GM19240 (cell line): ENCODE data around the gene TINAGL1.

Source experiments
- DNase-seq: peaks from one replicate; pipeline ENCODE4 v3.0.0; 2011; ENCODE audit warnings: low spot score; ENCODE audit not compliant: insufficient read length

TINAGL1 gene

DNA sequence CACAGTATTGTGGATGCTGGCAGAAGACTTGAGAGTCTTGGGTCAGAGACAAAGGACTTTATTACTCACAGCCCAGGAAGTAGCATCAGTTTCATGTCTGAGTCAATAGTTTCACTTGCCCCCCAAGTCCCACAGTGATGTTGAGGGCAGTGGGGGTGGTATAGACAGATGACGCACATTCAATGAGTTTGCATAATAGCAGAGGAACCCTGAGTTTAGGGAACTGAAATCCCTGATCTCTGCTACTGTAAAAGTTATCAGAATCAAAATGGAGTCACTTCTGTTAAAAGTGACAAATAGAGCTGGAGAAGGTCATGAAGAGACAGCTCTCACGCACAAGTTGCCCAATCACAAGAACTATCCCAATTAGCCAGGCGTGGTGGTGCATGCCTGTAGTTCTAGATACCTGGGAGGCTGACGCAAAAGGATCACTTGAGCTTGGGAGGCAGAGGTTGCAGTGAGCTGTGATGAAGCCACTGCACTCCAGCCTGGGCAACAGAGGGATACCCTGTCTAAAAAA lies 29.7 kb downstream of the TINAGL1 start:
- DNase-seq = peak; percentile 77

- DNase-seq = no peak
Measured at GRCh38 chr1:31607360-31607759, 31.0 kb downstream of the TINAGL1 start.

- no peak for DNase-seq
Measured at GRCh38 chr1:31609514-31610118, 33.3 kb downstream of the TINAGL1 start.

GRCh38 chr1:31614414-31615005 lies 38.2 kb downstream of the TINAGL1 start:
- no peak for DNase-seq

DNA sequence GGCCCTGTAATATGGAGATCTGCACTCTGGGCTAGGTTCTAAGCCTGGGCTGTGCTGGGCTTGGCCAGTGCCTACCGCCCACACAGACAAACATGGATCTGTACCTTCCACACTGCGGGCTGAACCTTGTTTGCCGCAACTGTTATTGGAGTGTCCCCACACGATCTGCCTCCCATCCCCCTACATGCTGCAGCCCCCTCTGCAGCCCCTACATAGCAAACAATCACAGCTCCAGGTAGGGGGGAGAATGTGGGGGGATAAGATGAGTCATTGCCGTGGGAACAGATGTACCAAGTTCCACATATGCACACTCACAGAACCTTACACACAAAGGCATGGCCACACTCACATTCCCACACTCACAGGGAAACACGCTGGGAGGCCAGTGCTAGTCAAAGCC lies 39.1 kb downstream of the TINAGL1 start:
- no peak for DNase-seq

GRCh38 chr1:31615939-31616338 lies 39.6 kb downstream of the TINAGL1 start:
- DNase-seq = no peak

GRCh38 chr1:31617218-31617915 lies 41.1 kb downstream of the TINAGL1 start, which contains the start of gene HCRTR1:
Gene HCRTR1 (plus strand): TSS chr1:31617689. CDS start chr1:31619193, 1,504 bp downstream.
- no peak for DNase-seq

DNA sequence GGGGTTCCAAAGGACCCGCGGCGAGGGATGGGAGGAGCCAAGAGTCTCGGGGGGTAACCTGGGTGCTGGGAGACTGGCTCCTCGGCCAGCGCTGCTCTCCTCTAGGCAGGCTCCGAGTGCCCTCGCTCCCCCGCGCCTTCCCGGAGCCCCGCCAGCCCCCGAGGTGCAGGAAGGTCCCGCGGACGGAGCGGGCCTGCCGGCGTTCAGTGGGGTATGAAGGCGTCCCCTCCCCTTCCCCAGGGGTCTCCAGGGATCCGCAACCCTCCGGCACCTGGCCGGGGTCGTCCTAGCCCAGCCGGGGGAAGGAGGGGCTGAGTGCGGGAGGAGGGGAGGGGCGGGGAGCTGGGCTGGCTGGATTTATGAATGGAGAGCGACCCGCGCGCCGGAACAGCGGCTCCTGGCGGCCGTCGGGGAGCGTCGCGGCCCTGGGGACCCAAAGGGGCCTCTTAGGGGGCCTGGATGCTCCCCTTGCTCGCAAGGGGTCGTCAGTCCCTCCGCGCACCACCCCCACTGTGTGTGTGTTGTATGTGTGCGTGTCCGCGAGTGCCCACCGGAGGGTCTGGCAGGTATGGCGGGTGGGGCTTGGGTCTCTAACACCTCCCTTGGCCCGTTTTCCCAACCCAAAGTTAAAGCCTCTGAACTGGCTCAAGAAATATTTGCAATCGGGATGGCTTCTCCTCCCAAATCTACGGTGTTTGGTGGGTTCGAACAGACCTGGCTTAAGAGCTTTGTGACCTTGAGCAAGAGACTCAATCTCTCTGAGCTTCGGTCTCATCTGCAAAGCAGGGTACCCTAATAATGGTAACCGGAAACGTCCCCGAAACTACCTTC lies 41.8 kb downstream of the TINAGL1 start:
- no peak for DNase-seq

- DNase-seq = no peak
Measured at GRCh38 chr1:31618916-31619846, 42.9 kb downstream of the TINAGL1 start.

DNA sequence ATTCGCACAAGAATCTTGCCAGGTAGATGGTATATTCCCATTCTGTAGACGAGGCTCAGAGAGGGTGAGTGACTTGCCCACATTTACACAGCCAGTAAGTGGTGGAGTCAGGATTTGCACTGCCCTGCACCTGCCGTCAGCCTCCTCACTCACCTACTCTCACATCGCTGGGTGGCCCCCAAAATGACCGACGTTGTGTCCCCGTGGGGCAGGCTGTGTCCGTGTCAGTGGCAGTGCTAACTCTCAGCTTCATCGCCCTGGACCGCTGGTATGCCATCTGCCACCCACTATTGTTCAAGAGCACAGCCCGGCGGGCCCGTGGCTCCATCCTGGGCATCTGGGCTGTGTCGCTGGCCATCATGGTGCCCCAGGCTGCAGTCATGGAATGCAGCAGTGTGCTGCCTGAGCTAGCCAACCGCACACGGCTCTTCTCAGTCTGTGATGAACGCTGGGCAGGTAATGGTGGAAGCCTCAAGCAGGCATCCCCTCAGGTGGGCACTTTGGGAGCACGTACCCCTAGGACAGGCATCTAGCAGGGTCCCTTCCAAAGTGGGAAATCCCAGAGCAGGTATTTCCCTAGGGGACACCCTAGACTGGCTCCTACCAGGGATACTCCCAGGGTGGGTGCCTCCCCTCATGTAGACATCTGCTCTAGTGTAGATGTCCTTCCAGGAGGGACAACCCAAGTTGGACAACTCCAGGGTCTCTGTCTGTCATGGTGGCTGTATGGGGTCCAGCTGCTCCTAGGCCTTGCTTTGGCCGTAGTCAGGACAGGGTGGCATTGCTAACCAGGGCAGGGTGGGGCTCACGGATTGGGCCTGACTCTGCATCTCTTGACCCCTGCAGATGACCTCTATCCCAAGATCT lies 44.5 kb downstream of the TINAGL1 start:
- no peak for DNase-seq

DNA sequence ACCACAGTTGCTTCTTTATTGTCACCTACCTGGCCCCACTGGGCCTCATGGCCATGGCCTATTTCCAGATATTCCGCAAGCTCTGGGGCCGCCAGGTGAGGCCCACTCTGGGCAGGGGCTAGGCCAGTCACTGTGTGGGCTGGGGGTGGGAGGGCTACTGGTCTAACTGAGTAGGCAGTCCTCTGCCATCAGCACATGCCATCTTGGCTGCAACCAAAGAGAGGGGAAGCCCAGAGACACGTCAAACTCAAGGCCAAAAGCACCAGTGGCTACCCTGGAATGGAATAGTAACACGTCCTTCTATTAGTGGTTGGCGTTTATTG lies 45.1 kb downstream of the TINAGL1 start:
- no peak for DNase-seq

DNA sequence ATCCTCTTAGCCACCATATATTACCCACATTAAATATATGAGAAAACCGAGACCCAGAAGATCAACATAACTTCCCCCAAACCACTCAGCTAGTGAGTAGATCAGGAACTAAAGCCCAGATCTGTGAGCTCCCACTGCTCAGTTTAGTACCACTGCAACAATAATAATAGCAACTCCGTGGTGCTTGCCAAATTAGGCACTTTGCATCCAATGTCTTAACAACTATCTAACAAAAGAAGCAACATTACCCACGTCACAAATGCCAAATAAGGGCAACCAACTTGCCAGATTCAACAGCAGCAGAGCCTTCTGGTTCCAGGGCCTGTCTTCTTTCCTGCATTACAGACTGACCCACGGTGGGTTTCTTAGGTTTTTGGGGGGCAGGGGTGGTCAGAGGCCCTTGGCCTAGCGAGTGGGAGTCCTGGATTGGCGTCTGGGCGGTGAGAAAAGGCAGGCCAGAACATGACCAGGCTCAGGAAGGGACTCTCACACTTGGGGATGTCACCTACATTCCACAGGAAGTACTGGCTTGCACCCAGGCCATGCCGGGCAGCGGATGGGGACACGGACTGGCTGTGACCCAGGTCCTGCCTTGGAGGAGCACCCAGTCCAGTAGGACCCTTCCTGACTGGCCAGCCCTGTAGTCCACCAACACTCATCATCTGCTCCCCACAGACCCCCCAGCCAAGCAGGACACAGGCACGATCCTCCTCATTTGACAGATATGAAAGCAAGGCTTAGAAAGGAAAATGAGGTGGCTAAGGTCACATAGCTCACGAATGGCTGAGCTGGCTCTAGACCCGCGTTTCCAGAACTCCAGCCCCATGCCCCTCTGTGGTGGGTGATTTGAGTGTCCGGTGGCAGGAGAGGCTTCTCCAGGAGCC lies 45.8 kb downstream of the TINAGL1 start:
- no peak for DNase-seq

GRCh38 chr1:31623365-31623764 lies 47.0 kb downstream of the TINAGL1 start:
- DNase-seq = no peak

DNA sequence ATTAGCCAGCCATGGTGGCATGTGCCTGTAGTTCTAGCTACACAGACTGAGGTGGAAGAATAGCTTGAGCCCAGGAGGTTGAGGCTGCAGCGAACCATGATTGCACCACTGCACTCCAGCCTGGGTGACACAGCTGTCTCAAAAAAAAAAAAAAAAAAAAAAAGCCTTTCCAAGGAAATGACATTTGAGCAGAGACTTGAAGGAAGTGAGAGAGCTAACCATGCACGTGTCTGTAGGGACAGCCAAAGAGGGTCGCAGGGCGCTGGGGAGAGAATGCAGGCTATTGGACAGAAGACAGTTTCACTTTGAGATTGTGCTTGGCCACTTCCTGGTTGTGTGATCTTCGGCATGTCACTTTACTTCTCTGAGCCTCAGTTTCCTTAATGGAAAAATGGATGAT lies 48.0 kb downstream of the TINAGL1 start:
- no peak for DNase-seq

- DNase-seq = no peak
Measured at GRCh38 chr1:31624731-31625514, 48.6 kb downstream of the TINAGL1 start.

- no peak for DNase-seq
Measured at GRCh38 chr1:31625561-31626222, 49.4 kb downstream of the TINAGL1 start.
